ENCODE results near the gene MORN4. TPM values are rescaled to one million over a fixed set of nuclear protein-coding genes. Genes with fewer than 3 reads are reported as not detected.
"Not testable (repeated sequence)": the region's sequence is repeated elsewhere in the genome, so short reads cannot be mapped to it uniquely, and the experiment has no call there.

Gene MORN4
- total RNA-seq (ENCODE audit: insufficient read depth, low replicate concordance), result 0.48 TPM

DNA sequence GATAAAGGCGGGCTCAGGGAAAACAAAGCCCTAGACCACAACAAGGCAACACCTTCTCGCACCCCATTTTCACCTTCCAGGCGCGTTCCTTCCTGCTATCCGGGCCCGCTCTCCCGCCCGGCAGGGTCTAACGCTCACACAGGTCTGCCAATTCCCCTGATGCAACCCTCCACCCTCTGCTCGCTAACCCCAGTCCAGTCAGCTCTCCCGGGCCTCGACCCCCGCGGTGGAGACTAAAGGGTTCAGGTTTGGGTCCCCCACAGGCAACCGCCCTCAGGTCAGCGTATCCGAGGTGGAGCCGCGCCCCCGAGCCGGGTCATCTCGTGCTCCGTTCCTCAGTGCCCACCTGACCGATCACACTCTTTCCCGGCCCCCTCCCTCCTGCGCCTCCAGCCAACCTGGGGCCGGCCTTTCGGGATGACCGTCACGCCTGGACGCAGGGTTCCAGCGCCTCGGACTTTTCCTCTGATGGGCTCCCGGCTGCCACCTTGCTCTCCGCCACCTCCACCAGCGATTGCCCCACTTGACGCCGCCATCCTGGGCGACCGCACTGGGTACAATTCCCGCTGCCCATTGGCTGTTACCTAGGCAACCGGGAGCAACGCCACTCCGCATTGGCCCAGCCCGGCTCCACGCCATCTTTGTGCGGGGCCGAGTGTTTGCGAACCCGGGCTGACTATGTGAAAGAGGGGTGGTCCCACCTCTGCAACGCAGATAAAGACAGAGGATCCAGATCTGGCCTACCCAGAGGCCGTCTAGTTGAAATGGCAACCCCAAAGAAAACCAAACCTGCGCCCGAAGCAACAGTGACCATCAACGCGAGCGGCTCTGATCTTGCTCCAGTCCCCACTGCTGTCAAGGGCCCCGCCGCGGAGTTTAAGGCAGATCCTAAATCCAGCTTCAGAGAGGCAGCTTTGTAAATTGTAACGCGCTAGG is at the start of gene MORN4:
Gene MORN4, minus strand, starts transcription at position 552 of the 936 bp plus-strand sequence. CDS start 13,847 bp downstream, outside the sequence.
- peak; percentile 95 for DNase-seq (ENCODE audit: low spot score)

- DNase-seq (ENCODE audit: low spot score), result no peak
These were observed 48.7 kb upstream of the MORN4 start for GRCh38 chr10:97682042-97682441.

DNA sequence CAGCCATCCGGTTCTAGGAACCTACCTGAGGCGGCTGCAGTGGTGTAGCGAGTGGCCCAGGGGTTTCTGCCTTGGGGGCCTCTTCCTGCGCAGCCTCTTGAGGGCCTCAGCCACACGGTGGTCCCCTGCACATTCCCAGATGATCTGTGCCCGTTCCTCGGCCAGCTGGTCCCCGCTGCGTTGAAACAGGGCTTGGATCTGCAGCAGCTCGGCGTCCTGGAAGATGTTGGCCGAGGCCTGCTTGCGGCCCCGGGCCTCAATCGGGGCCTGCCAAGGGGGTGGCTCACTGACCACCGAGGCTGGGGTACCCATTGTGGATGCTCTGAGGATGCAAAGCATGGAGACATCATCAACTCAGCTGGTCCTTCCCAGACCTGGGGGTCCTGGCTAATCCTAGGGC is 46.3 kb upstream of the MORN4 start:
- no peak for DNase-seq (ENCODE audit: low spot score)

- peak; percentile 35 for DNase-seq (ENCODE audit: low spot score)
These were observed 43.7 kb upstream of the MORN4 start for GRCh38 chr10:97676770-97677581.

DNA sequence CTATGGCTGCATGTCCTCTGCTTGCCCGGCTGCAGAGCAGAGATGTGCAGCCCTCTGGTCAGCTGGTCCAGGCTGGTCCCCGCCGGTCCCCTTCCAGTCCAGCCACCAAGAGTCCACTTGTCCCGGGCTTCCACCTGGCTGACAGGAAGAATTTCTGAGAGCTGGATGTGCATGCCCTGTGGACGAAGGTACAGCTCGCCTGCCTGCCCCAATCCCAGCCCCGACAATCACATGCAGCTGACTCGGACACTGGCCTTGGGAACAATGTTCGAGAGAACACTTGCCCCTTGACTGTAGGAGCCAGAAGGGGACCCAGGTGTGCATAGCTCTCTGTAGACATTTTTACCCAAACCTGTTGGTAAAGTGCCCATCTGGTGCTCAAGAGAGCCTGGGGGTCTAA is 41.9 kb upstream of the MORN4 start:
- no peak for DNase-seq (ENCODE audit: low spot score)

- DNase-seq (ENCODE audit: low spot score), result no peak
These were observed 40.6 kb upstream of the MORN4 start for GRCh38 chr10:97673736-97674525.

- DNase-seq (ENCODE audit: low spot score), result no peak
These were observed 36.3 kb upstream of the MORN4 start for GRCh38 chr10:97669571-97669970.

- DNase-seq (ENCODE audit: low spot score), result no peak
These were observed 34.2 kb upstream of the MORN4 start for GRCh38 chr10:97667463-97667862.

GRCh38 chr10:97666992-97667391 is 33.7 kb upstream of the MORN4 start:
- no peak for DNase-seq (ENCODE audit: low spot score)

DNA sequence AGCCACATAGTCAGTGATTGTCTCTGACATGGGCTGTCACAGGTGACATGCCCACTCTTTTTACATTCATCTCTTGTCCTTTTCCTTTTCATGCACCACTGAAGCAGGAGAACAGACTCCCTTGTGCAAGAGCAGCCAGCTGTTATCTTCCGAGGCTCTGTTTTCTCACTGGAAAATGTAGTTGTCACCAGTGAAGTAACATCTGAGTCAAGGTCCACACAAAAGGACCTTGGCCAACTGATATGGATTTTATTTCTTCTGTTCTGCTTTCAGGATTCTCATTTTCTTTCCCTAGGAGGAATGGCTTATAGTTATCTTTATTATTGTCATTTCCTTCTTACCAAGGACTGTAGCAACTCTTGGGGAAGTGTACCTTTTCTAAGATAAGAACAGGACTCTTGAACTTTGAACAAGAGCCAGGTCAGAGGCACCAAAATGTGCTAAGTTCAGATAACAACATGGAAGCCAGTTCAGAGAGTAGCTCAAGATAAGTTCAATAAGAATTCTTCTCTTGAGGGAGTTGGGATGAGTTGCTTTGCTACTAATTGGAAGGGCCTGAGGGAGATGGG is 31.1 kb upstream of the MORN4 start:
- DNase-seq (ENCODE audit: low spot score), result no peak

DNA sequence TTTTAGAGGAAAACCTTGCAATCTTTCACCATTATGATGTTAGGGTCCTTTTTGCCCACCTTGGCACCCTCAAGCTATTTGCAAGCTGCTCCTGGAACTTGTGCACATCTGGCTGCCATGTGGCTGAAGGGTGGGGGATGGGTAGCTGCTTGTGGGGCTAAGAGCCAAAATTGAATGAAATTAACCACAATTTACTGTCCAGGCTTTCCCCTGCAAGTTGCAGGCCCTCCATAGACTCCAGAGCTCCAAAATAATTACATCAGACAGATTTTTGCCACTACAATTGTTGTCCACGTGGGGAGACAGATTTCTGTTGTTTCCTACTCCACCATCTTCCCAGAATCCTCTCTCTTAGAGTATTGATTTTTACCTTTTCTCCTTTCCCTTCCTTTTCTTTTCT is 26.3 kb upstream of the MORN4 start:
- peak; percentile 33 for DNase-seq (ENCODE audit: low spot score)

GRCh38 chr10:97656777-97657176 is 23.5 kb upstream of the MORN4 start:
- DNase-seq (ENCODE audit: low spot score), result no peak

- DNase-seq (ENCODE audit: low spot score), result no peak
These were observed 18.5 kb upstream of the MORN4 start for GRCh38 chr10:97651773-97652172.

DNA sequence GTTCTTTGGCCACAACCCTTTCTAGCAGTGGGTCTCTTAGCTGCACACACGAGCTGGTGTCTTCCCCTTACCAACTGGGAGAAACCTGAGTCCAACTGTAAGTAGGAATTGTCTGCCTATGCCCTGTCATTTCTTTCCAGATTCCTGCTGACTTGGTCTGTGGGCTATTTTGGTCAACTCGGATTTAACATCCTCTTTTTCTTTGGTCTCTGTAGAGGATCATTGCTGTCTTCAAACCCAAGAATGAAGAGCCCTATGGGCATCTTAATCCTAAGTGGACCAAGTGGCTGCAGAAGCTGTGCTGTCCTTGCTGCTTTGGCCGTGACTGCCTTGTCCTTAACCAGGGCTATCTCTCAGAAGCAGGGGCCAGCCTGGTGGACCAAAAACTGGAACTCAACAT is 17.4 kb upstream of the MORN4 start:
- no peak for DNase-seq (ENCODE audit: low spot score)

DNA sequence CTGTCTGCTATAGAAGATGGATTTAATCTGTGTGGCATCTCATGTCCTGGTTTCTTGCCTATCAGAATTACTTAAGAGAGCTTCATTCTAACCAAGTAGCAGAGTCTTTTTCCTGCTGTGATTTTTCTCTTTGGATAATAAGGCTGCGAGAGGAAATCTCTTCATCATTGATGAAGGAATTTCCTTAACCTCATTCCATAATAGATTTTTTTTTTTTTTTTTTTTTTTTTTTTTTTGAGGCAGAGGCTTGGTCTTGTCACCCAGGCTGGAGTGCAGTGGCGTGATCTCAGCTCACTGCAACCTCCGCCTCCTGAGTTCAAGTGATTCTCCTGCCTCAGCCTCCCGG is 16.1 kb upstream of the MORN4 start:
- DNase-seq (ENCODE audit: low spot score), result not testable (repeated sequence)

- DNase-seq (ENCODE audit: low spot score), result peak; percentile 71
These were observed 15.5 kb upstream of the MORN4 start for GRCh38 chr10:97648562-97649404.

DNA sequence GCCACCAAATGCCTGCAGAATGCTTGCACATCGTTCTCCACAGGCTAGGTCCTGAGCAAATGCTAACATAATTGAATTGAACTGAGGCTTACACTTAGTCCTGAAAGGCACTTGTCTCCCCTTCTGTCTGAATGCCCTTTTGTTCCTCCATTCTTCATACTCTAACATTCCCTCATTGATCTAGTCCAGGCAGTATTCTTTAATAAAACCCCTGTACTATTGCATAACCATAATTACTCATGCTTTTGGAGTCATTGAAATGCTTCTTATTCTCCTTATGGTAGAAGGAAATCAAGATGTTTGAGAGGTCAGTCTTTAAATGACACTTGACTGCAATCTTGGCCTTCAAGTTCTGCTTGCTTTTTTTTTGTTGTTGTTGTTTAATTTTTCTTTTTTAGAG is 14.3 kb upstream of the MORN4 start:
- DNase-seq (ENCODE audit: low spot score), result no peak

- no peak for DNase-seq (ENCODE audit: low spot score)
These were observed 11.6 kb upstream of the MORN4 start for GRCh38 chr10:97644936-97645335.

DNA sequence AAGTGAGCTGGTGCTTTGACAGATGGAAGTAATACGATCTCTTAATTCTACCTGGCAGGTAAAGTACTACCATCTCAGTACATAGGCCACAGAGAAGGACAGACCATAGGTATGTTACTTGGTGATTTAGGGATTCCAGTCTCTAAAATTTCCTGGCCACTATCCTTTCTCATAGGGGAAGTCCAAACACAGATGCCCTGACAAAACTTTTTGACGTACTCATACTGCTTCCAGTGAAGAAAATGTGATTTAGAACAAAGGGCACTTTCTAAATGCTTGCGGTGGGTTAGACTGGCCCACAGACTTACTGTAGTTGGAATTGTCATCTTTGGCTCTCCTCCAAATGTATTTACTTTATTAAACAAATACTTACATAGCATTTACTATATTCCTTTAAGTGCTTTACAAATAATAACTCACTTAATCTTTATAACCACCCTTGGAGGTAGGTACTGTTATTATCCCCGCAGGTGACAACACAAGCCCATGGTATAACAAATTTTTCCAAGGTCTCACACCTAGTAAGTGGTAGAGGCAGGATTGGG is 10.2 kb upstream of the MORN4 start:
- DNase-seq (ENCODE audit: low spot score), result no peak

GRCh38 chr10:97642471-97643159 is 9.3 kb upstream of the MORN4 start:
- DNase-seq (ENCODE audit: low spot score), result not testable (repeated sequence)
